GM19025 (cell line): ENCODE measurements around the gene TXN.
"Not testable (repeated sequence)": the region's sequence is repeated elsewhere in the genome, so short reads cannot be mapped to it uniquely, and the experiment has no call there.

ENCODE experiments used
- ATAC-seq: cut with Tn5 transposase; IDR thresholded peaks from one replicate; pipeline ENCODE4 v1.9.1; 2021; ENCODE audit warnings: mild to moderate bottlenecking, low read depth, moderate library complexity; ENCODE audit not compliant: unreplicated experiment

The TXN gene

GRCh38 chr9:110214090-110214489 is 42.2 kb downstream of the TXN start:
- no peak for ATAC-seq

- no peak for ATAC-seq
Observed at GRCh38 chr9:110213413-110214044, 42.8 kb downstream of the TXN start.

- ATAC-seq = no peak
Observed at GRCh38 chr9:110208031-110208430, 48.3 kb downstream of the TXN start, which contains the start of gene C9orf152. Gene C9orf152 (minus strand): TSS chr9:110208159. CDS start chr9:110207579, 580 bp downstream.

GRCh38 chr9:110207071-110207641 is 49.2 kb downstream of the TXN start:
- ATAC-seq = no peak

GRCh38 chr9:110206389-110206788 is 49.9 kb downstream of the TXN start:
- no peak for ATAC-seq

GRCh38 chr9:110205612-110206011 is 50.7 kb downstream of the TXN start:
- ATAC-seq = not testable (repeated sequence)

- no peak for ATAC-seq
Observed at GRCh38 chr9:110202232-110202631, 54.1 kb downstream of the TXN start.

- no peak for ATAC-seq
Observed at GRCh38 chr9:110199643-110200042, 56.7 kb downstream of the TXN start.

- ATAC-seq = no peak
Observed at GRCh38 chr9:110198357-110198756, 58.0 kb downstream of the TXN start.

- ATAC-seq = no peak
Observed at GRCh38 chr9:110197330-110198187, 58.7 kb downstream of the TXN start.

- ATAC-seq = not testable (repeated sequence)
Observed at GRCh38 chr9:110196084-110196499, 60.2 kb downstream of the TXN start.
